ENCODE data around the gene CDK1.

- TF ChIP-seq CTCF (IDR thresholded peaks at IDR 0.05) (no peak), EZH2 (IDR thresholded peaks at IDR 0.05; ENCODE audit: borderline replicate concordance, insufficient read depth, low read depth, low read length, poor library complexity, severe bottlenecking) (no peak)
These were observed 44.1 kb upstream of the CDK1 start for GRCh38 chr10:60734226-60734625.

Data from B cell (primary cell).